Stimulated activated CD8-positive, alpha-beta memory T cell treated with anti-CD3 and anti-CD28 coated beads, Interleukin-2, amount 100 ng/mL, for 48 hours (primary cell): Measurements from ENCODE around the gene KLF7.
"Not testable (repeated sequence)": the region's sequence is repeated elsewhere in the genome, so short reads cannot be mapped to it uniquely, and the experiment has no call there.

ENCODE experiments used
- DNase-seq, 2 donors: peaks; one replicate each; pipeline ENCODE4 v3.0.0-alpha.2; 2020; ENCODE audit warnings: low read depth in 2 of 2

KLF7 gene

GRCh38 chr2:207066166-207066565 is 99.6 kb downstream of the KLF7 start:
- no peak for DNase-seq

DNA sequence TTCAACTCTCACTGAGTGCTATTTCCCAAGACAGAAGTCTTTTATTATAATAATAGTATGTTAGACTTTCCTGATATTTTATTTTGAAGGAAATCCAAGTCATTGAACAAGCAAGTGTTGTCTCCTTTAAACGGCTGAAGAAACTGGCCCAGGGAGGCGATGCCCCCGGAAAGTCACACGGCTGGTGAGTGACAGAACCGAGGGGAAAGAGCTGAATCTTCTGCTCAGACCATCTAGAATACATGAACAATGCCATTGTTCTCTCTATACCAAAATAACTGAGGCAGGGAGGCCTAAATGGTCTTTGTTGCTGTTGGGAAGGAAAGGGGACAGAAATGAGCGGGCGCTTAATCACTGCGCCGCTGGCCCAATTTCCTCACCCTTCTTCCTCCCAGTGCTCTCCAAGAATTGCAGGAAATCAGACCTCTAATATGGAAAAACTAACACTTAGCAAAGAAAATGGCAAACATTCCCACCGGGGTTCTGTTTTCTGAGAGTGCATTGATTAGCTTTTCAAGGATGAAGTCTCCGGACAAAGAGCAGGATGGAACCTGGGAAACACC is 101.5 kb downstream of the KLF7 start:
- DNase-seq, result no peak

GRCh38 chr2:207061181-207061580 is 104.6 kb downstream of the KLF7 start:
- DNase-seq, result no peak

DNA sequence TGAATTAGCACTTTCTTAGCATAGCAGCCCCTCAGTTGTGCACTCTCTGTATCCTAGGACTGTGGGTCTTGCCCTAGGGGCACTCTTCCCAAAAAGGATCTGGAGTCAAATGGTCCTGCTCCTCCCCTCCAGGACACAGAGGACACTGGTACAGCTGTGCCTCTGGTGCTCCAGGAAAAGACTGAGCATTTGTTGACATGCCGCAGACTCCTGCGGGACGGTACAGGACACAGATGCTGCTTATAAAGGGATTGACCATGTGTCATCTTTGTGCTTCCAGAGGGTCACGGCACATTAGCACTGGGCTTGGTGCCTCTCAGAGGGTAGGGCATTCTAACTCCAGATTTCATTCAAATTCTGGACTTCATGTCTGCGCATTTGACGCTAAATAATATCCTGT is 110.5 kb downstream of the KLF7 start:
- DNase-seq, result no peak

DNA sequence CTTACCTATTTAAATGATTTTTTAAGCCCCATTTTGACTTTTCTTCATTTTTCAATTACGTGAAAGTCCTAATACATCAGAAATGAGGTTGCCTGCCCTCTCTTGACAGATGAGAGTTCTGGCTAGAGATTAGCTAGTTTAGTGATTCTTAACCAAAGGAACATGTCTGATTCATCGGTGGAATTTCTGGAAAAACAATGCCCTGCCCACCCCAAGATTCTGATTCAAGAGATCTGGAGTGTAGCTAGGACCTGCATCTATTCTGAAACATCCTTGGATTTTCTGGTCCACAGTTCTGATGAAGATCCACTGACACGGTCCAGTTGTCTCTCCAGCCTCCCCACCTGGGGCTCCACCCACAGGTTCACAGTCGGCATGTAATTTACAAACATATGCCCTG is 111.2 kb downstream of the KLF7 start:
- no peak for DNase-seq

- no peak for DNase-seq
Measured at GRCh38 chr2:207051385-207051965, 114.3 kb downstream of the KLF7 start.

DNA sequence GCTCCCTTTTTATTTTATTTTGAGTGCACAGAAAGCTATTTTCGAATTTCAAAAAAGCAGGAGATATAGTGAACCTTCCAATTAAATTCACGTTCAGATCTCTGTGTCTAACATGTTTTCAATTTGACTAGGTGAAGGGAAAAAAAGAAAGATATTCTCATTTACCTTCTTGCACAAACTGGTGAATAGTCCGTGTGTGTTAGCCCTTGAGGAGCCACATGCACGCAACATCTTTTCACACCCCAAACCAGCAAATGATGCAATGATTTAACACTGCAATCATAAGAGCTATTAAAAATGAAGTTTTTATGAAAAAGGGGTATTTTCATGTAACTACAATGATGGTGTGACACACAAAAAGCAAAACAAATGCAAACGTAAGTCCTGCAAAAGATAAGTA is 116.6 kb downstream of the KLF7 start:
- no peak for DNase-seq

DNA sequence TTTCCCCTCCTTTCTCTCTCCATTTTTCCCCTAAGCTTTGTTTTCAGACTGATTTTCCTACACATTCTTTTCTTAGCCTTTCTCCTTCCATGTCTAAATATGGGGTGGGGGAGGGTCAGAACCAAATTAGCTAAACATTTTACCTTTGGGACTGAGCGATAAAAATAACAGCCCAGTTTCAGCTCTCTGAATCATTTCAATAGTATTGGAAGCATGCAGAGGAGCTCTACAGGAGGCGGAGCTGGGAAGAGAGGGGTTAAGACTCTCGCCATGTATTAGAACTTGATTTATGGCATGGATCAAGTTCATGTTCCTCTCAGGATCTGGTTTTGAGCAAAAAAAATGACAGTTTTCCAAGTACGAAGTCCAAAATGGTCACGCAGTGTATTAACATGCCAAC is 117.3 kb downstream of the KLF7 start:
- DNase-seq, result no peak

- no peak for DNase-seq
Measured at GRCh38 chr2:207046724-207047123, 119.0 kb downstream of the KLF7 start.

DNA sequence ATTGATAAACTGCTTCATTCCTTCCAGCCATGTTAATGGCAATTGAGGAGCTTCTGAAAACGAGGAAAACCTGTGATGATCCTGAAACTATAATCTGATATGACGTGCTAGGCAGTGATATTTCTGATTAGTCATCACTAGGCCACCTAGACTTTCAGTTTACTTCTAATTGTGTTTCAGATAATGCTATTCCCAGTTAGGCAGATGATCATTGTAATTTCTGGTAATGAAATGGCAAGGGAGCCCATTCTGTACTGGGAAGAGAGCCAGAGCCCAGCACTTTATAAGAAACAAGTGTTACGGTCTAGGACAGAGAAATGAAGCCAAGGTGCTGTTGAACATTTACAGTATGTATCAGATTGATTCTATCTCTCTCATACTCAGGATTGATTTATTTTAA is 120.2 kb downstream of the KLF7 start:
- no peak for DNase-seq

- no peak for DNase-seq
Measured at GRCh38 chr2:207044379-207045362, 121.1 kb downstream of the KLF7 start.

- DNase-seq, result no peak
Measured at GRCh38 chr2:207042841-207043240, 122.9 kb downstream of the KLF7 start.

DNA sequence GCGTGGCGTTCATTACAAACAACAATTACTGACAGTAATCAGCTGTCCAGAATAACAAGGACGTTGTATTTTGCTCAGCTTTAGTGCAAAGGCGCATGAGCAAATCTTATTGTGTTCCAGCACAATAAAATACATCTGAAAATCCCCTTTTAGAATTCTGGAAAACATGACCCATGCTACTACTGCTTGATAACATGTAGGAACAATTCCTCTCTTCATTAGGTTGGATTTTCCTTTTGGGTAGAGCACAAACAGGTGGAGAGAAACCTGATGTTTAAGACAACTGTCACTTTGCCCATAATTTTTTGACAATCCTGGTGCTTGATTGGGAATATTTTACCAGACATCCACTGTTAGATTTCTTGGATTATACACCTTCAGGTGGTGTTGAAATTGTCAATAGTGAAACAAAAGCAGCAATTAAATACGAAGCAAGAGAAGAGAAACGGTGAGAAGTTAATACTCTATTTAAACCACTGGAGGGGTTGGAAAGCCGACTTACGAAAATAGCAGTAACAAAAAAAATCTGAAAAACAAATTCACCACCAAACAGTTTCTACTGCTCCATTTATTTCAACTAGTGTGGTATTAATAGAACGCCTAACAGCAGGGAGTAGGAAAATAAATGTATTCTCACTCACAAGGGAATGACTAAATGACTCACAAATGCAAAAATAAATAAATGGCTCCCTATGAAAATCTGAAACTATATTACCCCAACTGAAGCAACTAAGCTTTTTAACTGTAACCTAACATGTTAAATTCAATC is 123.8 kb downstream of the KLF7 start:
- no peak for DNase-seq

- no peak for DNase-seq
Measured at GRCh38 chr2:207041279-207041678, 124.5 kb downstream of the KLF7 start.

DNA sequence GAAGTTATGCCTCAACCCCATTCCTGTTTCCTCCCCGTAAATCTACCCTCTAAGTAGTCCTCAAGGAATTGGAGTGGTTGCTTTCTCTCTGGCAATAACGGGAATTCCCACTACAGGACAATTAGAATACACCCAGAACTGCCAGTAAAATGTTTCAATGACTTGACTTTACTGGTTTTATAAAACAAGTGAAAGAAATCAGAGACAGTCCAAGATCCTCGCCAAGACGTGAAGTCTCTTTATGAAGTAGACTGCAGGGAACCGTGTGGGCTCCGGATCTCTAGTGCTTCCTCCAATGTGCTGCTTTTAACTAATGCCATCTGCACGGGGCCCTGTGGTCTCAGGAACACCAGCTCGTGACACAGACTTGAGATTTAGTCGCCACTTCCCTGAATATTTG is 125.1 kb downstream of the KLF7 start:
- DNase-seq, result no peak

- no peak for DNase-seq
Measured at GRCh38 chr2:207039225-207039624, 126.5 kb downstream of the KLF7 start.

GRCh38 chr2:207038299-207038698 is 127.4 kb downstream of the KLF7 start:
- DNase-seq, result no peak

DNA sequence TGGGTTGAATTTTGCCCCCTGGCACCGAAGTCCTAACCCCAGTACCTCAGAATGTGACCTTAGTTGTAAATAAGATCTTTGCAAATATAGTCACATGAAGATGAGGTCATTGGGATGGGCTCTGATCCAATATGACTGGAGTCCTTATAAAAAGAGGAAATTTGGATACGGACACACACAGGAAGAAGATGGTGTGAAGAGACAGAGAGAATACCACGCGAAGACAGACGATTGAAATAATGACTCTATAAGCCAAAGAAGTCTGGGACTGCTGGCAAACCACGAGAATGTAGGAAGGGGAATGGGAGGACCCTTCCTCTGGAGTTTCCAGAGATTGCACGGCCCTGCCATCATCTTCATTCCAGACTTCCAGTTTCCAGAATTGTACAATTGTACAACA is 127.9 kb downstream of the KLF7 start:
- no peak for DNase-seq

DNA sequence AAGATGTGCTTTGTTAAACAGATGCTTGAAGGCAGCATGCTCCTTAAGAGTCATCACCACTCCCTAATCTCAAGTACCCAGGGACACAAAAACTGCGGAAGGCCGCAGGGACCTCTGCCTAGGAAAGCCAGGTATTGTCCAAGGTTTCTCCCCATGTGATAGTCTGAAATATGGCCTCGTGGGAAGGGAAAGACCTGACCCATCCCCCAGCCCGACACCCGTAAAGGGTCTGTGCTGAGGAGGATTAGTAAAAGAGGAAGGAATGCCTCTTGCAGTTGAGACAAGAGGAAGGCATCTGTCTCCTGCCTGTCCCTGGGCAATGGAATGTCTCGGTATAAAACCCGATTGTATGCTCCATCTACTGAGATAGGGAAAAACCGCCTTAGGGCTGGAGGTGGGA is 128.7 kb downstream of the KLF7 start:
- not testable (repeated sequence) for DNase-seq

- no peak for DNase-seq
Measured at GRCh38 chr2:207035875-207036274, 129.9 kb downstream of the KLF7 start.

DNA sequence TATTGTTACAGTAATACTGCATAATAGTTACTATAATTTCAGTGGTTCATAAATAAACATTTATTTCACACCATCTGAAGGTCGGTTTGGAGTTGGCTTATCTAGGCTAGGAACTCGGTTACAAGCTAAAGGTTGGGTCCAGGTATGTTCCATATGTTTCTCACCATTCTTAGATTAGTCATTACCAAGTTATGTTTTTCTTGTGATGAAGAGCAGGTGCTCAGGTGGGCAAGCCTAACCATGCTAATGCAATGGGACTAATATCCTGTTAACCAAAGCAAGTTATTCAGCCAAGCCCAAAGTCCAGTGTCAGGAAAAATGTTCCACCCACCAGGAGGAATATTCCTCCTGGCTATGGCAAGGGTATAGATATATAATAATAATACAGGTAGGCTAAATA is 133.3 kb downstream of the KLF7 start:
- no peak for DNase-seq
